Erythroblast (primary cell): ENCODE results near the gene PRR35.

Experiments used
- GATA1 ChIP-seq: IDR thresholded peaks from 2 replicates; pipeline ENCODE4 v1.6.1; 2011; ENCODE audit warnings: low read depth, mild to moderate bottlenecking, control low read depth, low read length, moderate library complexity
- POLR2A ChIP-seq: IDR thresholded peaks from 2 replicates; pipeline ENCODE4 v1.6.1; 2011; ENCODE audit warnings: mild to moderate bottlenecking, low read length

- TF ChIP-seq GATA1, result no peak
- no peak for TF ChIP-seq POLR2A
Measured at GRCh38 chr16:543301-544164, 16.7 kb upstream of the PRR35 start.
